NB4 (cell line): ENCODE measurements around the gene UMOD.

Source experiments
- MYC ChIP-seq: IDR thresholded peaks from 2 replicates; pipeline ENCODE4 v1.6.1; 2011; ENCODE audit warnings: low read depth, low read length
- POLR2A ChIP-seq: IDR thresholded peaks from 2 replicates; pipeline ENCODE4 v1.6.1; 2011; ENCODE audit warnings: mild to moderate bottlenecking; ENCODE audit not compliant: insufficient read length; ENCODE audit errors: extremely low read depth
- TF ChIP-seq, protein P1 (sequence below): IDR thresholded peaks from one replicate; pipeline ENCODE4 v1.5.1; 2012; ENCODE audit warnings: low read depth, low read length

GRCh38 chr16:20311548-20311947 is 41.0 kb downstream of the UMOD start:
- TF ChIP-seq, protein P1, sequence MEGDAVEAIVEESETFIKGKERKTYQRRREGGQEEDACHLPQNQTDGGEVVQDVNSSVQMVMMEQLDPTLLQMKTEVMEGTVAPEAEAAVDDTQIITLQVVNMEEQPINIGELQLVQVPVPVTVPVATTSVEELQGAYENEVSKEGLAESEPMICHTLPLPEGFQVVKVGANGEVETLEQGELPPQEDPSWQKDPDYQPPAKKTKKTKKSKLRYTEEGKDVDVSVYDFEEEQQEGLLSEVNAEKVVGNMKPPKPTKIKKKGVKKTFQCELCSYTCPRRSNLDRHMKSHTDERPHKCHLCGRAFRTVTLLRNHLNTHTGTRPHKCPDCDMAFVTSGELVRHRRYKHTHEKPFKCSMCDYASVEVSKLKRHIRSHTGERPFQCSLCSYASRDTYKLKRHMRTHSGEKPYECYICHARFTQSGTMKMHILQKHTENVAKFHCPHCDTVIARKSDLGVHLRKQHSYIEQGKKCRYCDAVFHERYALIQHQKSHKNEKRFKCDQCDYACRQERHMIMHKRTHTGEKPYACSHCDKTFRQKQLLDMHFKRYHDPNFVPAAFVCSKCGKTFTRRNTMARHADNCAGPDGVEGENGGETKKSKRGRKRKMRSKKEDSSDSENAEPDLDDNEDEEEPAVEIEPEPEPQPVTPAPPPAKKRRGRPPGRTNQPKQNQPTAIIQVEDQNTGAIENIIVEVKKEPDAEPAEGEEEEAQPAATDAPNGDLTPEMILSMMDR: no peak
- TF ChIP-seq POLR2A (no peak), MYC (no peak)
